Esophagus squamous epithelium (tissue), 4 donors: Measurements from ENCODE around the gene ARMC9.

ENCODE experiments used
- POLR2A ChIP-seq, 4 donors: fragments of 450-650 bp; IDR thresholded peaks; one replicate each; pipeline ENCODE4 v1.6.1; 2017; ENCODE audit warnings: antibody characterized with exemption in 4 of 4, mild to moderate bottlenecking in 4 of 4, moderate library complexity in 3 of 4
- TF ChIP-seq, protein P1 (sequence below), 6 experiments: fragments of 450-650 bp in 4 of 6; fragments of 200-600 bp in 2 of 6; sonication (generic) in 2 of 6; IDR thresholded peaks; one replicate each; pipeline ENCODE4 v1.5.1; 2016 to 2019; ENCODE audit warnings: antibody characterized with exemption in 6 of 6, mild to moderate bottlenecking in 4 of 6, moderate library complexity in 4 of 6

DNA sequence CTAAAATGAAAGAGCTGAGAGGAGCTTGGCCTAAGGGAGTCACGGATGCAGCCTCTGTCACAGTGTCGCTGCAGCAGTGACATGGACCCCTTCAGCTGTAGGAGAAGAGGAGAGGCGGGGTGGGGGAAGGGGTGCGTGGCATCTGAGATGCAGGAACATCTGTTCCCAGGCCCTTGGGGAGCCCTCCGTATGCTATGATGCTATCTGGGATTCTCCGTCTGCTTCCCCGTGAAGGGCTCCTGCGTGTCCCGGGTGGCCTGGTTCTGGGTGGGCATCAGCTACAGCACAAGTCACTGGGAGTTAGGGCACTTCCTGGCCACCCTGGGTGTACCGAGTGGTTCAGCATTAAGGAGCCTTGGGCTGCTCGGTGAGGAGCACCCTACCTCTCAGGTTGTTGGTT is 161.5 kb downstream of the ARMC9 start:
- TF ChIP-seq, protein P1, sequence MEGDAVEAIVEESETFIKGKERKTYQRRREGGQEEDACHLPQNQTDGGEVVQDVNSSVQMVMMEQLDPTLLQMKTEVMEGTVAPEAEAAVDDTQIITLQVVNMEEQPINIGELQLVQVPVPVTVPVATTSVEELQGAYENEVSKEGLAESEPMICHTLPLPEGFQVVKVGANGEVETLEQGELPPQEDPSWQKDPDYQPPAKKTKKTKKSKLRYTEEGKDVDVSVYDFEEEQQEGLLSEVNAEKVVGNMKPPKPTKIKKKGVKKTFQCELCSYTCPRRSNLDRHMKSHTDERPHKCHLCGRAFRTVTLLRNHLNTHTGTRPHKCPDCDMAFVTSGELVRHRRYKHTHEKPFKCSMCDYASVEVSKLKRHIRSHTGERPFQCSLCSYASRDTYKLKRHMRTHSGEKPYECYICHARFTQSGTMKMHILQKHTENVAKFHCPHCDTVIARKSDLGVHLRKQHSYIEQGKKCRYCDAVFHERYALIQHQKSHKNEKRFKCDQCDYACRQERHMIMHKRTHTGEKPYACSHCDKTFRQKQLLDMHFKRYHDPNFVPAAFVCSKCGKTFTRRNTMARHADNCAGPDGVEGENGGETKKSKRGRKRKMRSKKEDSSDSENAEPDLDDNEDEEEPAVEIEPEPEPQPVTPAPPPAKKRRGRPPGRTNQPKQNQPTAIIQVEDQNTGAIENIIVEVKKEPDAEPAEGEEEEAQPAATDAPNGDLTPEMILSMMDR (IDR thresholded peaks at IDR 0.05) = no peak
- no peak for TF ChIP-seq POLR2A (IDR thresholded peaks at IDR 0.05)
